GM12875 (cell line): ENCODE results near the gene PUS1.

ENCODE experiments used
- H3K4me3 ChIP-seq: one replicate; pipeline ENCODE4 v1.5.1; 2011; ENCODE audit warnings: low read depth, low read length, control low read depth
- CTCF ChIP-seq: IDR thresholded peaks from 2 replicates; pipeline ENCODE4 v1.5.1; 2011; ENCODE audit warnings: low read depth, mild to moderate bottlenecking, control low read depth, inconsistent platforms, low read length, moderate library complexity, borderline replicate concordance; ENCODE audit not compliant: insufficient read depth

The PUS1 gene

DNA sequence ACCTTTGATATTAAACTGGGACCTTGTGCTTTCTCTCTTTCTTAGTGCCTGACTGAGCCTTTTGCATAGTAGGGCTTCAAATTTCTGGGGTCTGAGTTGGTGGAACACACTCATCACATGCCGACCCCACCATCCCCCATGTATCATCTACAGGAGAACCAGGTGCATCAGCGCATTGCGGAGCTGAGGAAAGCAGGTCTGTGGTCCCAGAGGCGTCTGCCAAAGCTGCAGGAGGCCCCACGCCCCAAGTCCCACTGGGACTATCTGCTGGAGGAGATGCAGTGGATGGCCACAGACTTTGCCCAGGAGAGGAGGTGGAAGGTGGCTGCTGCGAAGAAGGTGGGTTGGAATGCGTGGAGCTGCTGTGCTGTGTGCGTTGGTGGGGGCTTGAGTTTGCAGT lies 58.5 kb downstream of the PUS1 start:
- H3K4me3 ChIP-seq, result no peak overlapping the region
- TF ChIP-seq CTCF, result no peak

DNA sequence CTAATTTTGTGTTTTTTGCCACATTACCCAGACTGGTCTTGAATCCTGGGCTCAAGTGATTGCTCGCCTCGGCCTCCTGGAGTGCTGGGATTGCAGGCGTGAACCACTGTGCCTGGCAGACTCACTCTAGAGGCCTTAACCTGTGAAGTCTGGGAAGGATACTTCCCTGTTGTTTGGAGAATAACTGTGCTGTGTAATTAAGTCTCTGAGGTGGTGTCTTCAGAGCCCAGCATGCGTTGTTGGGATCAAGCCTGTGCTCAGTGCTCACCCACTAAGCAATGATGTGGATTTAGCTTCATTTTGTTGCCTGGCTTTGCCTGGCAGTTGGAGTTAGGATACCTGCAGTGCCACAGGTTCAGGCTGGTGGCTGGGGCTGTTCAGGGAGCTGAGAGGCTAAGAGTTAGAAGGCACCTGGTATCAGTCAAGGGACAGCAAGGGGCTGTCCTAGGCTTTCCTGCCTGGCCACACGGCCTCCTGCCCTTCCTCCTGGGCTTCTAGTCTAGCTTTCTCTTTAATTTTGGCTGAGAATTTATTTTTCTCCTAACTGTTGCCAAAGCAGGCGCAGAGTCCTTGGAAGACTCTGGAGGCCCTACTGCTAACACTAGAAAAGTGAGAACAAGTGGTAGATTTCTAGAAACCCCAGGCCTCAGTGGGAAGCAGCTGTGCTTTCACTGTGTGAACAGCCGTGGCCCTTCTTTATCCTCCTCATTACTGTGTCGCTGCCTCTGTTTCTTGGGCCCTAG lies 59.1 kb downstream of the PUS1 start:
- TF ChIP-seq CTCF, result no peak
- no peak overlapping the region for H3K4me3 ChIP-seq

DNA sequence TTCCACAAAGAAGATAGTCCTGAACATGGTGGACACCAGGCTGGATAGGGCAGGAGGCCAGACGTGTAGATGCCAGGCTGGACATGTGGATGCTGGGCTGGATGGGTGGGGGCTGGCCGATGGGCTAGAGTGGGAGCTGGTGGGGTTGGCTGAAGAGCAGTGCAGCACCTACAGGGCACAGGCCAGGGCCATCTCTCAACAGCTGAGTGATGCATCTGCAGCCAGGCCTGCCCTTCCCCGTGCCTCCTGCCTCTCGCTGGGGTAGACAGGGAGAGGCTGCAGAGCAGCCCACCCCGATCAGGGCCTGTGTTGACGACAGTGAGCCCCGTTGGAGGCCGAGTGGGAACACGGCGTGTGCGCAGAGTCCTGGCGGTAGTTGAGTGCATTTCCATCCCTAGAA lies 59.9 kb downstream of the PUS1 start:
- TF ChIP-seq CTCF, result no peak
- H3K4me3 ChIP-seq, result no peak overlapping the region

DNA sequence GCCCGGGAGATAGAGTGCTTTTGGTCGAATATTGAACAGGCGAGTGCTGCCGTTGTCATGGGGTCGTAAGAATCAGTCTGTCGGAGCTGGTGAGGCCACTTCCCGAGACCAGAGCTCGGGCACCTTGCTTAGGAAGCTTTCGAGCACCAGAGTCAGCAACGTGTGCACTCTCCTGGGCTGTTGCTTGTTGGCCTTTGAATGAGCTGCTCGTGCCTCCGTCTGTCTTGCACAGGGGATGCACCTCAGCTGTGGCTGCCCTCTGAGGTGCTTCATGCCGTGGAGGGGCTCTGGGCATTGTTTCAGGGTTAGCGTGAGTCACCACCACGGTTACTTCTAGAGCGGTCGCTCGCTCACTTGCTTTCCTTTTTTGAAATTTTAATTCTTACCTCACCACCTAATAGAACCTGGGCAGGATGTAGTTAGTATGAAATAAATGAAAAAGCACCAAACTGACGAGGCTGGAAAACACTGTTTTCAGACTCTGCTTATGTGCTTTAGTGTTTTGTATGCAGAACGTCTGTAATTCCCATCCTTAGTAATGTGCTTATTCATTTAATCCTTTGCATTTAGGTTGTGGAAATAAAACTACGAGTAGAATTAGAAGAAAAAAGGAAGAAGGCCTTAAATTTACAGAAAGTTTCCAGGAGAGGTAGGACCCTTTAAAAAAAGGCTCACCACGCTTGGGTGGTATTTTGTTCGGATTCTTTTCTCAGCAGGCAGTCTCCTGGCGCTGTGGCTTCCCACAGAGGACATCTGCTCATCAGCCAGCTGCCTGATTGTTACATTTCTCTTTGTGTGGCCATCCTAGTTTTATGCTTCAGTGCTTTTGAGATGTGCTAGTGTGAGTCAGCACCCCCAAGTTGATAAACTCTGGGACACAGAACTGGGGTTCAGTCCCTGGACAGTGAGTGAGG lies 61.2 kb downstream of the PUS1 start:
- TF ChIP-seq CTCF, result no peak
- no peak overlapping the region for H3K4me3 ChIP-seq

GRCh38 chr12:131990980-131991305 lies 61.9 kb downstream of the PUS1 start:
- H3K4me3 ChIP-seq, result no peak overlapping the region
- TF ChIP-seq CTCF, result no peak

- TF ChIP-seq CTCF, result no peak
- no peak overlapping the region for H3K4me3 ChIP-seq
Observed at GRCh38 chr12:131991816-131992430, 62.8 kb downstream of the PUS1 start.
